ENCODE results near the gene ALKBH7.

DNA sequence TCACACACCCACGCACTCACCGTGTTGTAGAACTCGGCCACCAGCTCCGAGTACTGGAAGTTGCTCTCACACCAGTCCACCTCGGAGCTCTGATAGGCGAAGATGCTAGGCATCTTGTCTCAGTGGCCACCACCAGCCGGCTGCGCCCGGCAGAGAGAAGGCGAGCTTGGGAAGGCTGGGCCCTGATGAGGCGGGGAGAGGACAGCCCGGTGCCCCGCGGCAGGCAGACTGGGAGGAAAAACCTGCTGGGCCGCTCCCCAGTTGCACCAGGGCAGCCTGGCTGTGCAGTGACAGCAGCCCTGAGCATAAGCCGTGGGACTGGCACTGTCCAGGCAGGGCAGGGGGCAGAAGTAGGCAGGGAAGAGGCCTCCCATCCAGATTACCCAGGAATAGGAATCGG, 39.2 kb upstream of the ALKBH7 start, which contains the start of gene ACER1:
- TF ChIP-seq EZH2phosphoT487 (IDR thresholded peaks at IDR 0.05; ENCODE audit: insufficient read depth, low read depth) (no peak), EZH2 (IDR thresholded peaks at IDR 0.05; ENCODE audit: insufficient read depth, poor library complexity, severe bottlenecking) (no peak)
